GM21447 (cell line): ENCODE data around the gene SCARF2.
"Not testable (repeated sequence)": the region's sequence is repeated elsewhere in the genome, so short reads cannot be mapped to it uniquely, and the experiment has no call there.

Experiments
- ATAC-seq: cut with Tn5 transposase; IDR thresholded peaks from one replicate; pipeline ENCODE4 v1.9.1; 2021; ENCODE audit not compliant: unreplicated experiment

The SCARF2 gene

GRCh38 chr22:20414450-20414849 is 23.2 kb downstream of the SCARF2 start:
- no peak for ATAC-seq

GRCh38 chr22:20414059-20414440 is 23.6 kb downstream of the SCARF2 start:
- ATAC-seq = no peak

DNA sequence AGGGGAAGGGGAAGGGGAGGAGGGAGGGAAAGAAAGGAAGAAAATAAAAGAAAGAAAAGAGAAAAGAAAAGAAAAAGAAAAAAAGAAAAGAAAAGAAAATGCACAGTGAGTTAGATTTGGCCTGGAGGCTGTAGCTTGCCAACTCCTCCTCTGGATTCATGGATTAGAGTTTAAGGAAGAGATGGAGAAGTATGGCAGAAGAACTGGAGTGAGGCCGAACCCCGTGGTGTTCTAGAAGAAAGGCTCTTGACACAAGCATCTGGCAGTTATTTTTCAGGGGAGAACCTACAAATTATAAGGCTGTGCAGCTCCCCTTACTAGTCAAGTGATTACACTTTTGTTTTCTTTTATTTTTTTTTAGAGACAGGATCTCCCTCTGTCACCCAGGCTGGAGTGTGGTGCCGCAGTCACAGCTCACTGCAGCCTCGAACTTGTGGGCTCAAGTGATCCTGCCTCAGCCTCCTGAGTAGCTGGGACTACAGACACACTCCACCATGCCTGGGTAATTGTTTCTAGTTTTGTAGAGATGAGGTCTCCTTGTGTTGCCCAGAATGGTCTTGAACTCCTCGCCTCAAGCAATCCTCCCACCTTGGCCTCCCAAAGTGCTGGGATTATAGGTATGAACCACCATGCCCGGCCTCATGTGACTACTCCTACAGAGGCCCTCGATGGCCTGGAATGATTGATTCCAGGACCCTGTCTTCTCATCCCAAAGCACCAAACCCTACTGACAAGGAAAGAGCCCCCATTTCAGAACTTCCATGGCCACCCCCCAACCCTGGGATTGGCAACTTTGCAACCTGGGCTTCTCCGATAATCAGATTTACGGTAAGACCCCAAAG is 24.2 kb downstream of the SCARF2 start:
- ATAC-seq = no peak

GRCh38 chr22:20412474-20413216 is 25.0 kb downstream of the SCARF2 start:
- no peak for ATAC-seq

DNA sequence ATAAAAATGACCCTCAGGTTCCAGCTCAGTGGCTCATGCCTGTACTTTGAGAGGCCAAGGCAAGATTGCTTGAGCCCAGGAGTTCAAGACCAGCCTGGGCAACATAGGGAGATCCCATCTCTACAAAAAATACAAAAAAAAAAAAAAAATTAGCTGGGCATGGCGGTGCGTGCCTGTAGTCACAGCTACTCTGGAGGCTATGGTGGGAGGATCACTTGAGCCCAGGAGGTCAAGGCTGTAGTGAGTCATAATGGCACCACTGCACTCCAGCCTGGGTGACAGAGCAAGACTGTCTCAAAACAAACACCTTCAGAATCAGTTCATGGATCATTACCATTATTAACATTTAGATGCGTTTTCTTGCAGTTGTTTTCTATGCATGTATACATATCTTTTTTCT is 28.2 kb downstream of the SCARF2 start:
- not testable (repeated sequence) for ATAC-seq

DNA sequence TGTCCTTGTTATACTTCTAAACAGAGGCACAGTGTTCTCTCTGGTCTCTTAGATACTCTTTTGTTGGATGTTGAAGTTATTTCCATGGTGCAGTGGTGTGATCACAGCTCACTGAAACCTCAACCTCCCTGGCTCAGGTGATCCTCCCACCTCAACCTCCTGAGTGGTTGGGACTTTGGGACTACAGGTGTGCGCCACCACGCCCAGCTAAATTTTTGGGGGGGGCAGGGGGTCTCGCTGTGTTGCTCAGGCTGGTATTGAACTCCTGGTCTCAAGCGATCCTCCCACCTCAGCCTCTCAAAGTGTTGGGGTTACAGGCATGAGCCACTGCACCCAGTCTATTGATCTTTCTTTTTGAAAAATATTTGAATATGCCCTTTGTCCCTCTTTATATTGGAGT is 28.7 kb downstream of the SCARF2 start:
- ATAC-seq = no peak

DNA sequence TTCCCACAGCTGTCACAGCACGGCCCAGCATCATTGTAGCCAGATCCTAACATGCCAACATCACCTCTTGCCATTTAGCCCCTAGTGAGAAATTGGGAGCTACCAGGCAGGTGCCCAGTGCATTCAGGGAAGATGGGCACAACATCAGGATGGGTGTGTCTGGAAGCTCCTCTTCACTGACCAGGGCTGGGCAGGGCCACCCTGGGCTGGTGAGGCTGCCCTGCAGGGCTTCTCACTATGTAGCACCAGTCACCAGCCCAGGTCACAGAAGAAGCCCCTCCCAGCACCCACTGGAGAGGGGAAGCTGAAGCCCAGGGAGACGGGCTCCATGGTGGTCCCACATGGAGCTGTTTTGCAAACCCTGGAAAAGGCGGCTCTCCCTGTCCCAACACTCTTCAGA is 29.8 kb downstream of the SCARF2 start:
- ATAC-seq = no peak

DNA sequence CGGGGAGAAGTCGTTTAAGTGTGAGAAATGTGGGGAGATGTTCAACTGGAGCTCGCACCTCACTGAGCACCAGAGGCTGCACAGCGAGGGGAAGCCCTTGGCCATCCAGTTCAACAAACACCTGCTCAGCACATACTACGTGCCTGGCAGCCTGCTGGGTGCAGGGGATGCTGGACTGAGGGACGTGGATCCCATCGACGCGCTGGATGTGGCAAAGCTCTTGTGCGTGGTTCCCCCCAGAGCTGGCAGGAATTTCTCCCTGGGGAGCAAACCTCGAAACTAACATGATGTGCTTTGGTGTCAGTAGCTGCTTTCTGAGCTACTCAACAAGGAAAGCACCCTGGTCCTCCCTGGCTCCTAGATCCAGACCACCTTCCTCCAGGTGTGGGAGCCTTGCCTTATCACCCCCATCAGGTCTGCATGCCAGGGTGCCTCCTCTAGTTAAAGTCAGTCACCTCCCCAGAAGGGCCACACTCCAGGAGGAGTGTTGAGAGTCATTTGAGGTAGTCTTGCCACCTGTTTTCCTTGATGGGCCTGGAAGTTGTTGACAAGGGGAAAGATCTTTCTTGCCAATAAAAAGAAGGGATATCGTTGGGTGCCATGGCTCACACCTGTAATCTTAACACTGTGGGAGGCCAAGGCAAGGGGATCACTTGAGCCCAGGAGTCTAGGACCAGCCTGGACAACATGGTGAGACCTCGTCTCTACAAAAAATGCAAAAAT is 30.8 kb downstream of the SCARF2 start:
- ATAC-seq = no peak

DNA sequence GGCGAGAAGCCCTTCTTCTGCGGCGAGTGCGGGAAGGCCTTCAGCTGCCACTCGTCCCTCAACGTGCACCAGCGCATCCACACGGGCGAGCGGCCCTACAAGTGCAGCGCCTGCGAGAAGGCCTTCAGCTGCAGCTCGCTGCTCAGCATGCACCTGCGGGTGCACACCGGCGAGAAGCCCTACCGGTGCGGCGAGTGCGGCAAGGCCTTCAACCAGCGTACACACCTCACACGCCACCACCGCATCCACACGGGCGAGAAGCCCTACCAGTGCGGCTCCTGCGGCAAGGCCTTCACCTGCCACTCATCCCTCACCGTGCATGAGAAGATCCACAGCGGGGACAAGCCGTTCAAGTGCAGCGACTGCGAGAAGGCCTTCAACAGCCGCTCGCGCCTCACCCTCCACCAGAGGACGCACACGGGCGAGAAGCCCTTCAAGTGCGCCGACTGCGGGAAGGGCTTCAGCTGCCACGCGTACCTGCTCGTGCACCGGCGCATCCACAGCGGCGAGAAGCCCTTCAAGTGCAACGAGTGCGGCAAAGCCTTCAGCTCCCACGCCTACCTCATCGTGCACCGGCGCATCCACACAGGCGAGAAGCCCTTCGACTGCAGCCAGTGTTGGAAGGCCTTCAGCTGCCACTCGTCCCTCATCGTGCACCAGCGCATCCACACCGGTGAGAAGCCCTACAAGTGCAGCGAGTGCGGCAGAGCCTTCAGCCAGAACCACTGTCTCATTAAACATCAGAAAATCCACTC is 31.5 kb downstream of the SCARF2 start:
- no peak for ATAC-seq

GRCh38 chr22:20405291-20405930 is 32.2 kb downstream of the SCARF2 start:
- no peak for ATAC-seq

GRCh38 chr22:20404881-20405280 is 32.7 kb downstream of the SCARF2 start:
- ATAC-seq = no peak

GRCh38 chr22:20403779-20404140 is 33.9 kb downstream of the SCARF2 start:
- no peak for ATAC-seq

DNA sequence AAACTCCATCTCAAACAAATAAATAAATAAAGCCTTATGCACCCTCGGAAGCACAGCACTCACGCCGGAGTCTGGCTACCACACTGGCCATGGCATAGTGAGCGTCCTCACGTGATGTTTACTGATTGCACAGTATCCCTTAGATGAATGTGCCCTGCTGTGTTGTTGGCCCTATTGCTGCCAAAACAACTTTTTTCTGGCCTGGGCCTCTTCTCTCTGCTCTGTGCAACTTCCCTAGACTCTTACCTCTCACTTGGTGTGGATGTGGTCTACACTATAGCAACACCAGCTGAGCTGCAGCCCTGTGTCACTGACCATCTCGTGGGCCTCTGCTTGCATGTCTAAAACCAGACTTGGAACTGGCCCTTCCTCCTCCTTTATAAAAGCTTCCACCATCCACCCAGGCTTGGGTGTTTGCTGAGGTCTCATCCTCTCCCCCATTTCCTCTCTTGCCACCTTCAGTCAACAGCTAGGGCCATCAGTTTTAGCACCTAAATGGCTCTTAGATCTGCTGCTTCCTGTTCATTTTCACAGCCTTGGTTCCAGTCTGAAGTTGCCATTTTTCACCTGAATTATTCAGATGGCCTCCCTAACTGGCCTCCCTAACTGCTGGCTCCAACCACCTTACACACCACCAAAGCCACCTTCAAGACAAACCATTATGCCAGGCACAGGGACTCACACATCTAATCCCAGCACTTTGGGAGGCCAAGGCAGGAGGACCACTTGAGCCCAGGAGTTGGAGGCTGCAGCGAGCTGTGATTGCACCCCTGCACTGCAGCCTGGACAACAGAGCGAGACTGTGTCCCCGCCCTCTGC is 34.5 kb downstream of the SCARF2 start:
- no peak for ATAC-seq

DNA sequence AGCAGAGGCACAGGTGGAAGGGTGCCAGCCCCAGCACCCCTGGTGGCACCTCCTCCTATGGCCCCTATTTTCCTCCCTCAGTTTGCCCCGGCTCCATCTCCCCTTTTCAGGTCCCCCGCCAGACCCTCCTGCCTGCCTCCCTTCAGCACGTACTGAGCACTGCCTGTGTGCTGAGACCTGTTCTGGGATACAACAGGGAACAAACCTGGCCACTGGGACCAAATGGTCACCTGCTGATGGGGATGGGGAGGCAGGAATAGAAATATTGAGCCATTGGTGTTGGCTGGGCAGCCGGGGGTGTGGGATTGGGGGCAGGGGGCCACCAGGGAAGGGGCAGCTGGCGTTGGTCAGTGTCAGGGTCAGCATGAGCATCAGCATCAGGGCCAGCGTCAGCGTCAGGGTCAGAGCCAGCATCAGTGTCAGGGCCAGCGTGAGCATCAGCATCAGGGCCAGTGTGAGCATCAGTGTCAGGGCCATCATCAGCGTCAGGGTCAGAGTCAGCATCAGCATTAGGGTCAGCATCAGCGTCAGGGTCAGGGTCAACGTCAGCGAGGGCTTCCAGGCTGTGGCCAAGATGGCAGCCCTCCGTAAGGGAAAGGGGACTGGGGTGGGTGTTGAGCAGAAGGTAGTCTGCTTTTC is 36.1 kb downstream of the SCARF2 start:
- ATAC-seq = no peak

- no peak for ATAC-seq
Observed at GRCh38 chr22:20400606-20401375, 36.8 kb downstream of the SCARF2 start.

DNA sequence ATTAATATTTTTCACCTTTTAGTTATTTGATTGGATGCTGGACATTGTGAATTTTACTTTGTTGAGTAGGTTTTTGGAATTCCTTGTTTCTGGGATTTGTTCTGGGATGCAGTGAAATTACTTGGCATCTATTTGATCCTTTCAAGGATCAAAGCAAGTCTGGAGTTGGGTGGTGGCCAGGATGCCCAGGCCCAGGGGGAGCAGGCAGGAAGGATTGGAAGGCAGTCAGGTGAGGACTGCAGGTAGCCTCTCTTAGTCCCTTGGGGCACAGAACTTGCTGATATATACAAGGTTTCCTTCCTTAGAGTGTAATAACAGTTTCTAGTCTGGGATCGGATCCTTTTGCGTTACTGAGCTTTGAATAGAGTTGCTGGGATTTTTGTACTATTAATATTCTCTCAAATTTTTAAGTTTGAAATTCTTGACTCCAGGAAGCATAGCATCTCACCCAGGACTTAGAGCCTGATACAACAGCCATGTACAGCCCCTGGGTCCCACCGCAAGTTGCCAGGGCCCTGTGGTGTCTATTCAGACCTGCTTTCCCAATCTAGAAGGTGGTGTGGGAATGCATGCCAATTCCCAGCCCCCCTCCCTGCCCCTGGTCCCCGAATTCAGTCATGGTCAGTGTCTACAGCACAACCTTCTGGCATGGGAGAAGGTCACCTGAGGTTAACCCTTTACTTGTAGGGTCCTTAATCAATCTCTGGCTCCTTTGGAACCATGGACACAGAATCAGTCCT is 37.6 kb downstream of the SCARF2 start:
- ATAC-seq = no peak

- ATAC-seq = no peak
Observed at GRCh38 chr22:20398420-20398819, 39.2 kb downstream of the SCARF2 start.

- no peak for ATAC-seq
Observed at GRCh38 chr22:20397498-20397897, 40.1 kb downstream of the SCARF2 start.
